Lower lobe of right lung (tissue), 2 donors: ENCODE data around the gene BMPR2. TPM values are rescaled to one million over a fixed set of nuclear protein-coding genes. Genes with fewer than 3 reads are reported as not detected.

Experiments used
- ATAC-seq, 2 donors: fragments of 200-7000 bp; cut with Tn5 transposase; one replicate each; pipeline ENCODE4 v1.9.1; 2020 to 2022; ENCODE audit warnings: mild to moderate bottlenecking in 2 of 2, moderate library complexity in 2 of 2
- DNase-seq: peaks from one replicate; pipeline ENCODE4 v3.0.0-alpha.2; 2020
- H3K27ac ChIP-seq: fragments of 200-600 bp; one replicate; pipeline ENCODE4 v1.8.0; 2022
- H3K27me3 ChIP-seq: fragments of 200-600 bp; one replicate; pipeline ENCODE4 v1.8.0; 2022; ENCODE audit warnings: low read depth
- H3K36me3 ChIP-seq: fragments of 200-600 bp; one replicate; pipeline ENCODE4 v1.8.0; 2022; ENCODE audit warnings: mild to moderate bottlenecking
- H3K4me1 ChIP-seq: fragments of 200-600 bp; one replicate; pipeline ENCODE4 v1.8.0; 2022
- H3K4me3 ChIP-seq: fragments of 200-600 bp; one replicate; pipeline ENCODE4 v1.8.0; 2022; ENCODE audit warnings: mild to moderate bottlenecking
- H3K9me3 ChIP-seq: fragments of 200-600 bp; one replicate; pipeline ENCODE4 v1.8.0; 2022
- CTCF ChIP-seq: fragments of 200-600 bp; IDR thresholded peaks from one replicate; pipeline ENCODE4 v1.8.0; 2022; ENCODE audit warnings: antibody characterized with exemption, mild to moderate bottlenecking
- intact Hi-C: fragments of 100-400 bp; cut with DNase I; formaldehyde crosslinking; loops from one replicate; pipeline ENCODE4 v1.11.0; 2022
- total RNA-seq: library from RNA; stranded (reverse); fragmentation: NEBNext Ultra II Directional; extraction: Animal tissue kit (Norgen Biotek cat#: 25700); gene quantifications from one replicate; pipeline ENCODE4 v1.2.1, GENCODE V29; 2021
- donor health status: DM: no; HTN: yes; CAD: no; lungs with severe emphysema.

The BMPR2 gene
- total RNA-seq, 1 donor from 2014 or later = 137 TPM

- H3K4me3 ChIP-seq = no peak overlapping the region
- no peaks in the 10 kb centered on the region for H3K9me3 ChIP-seq
- TF ChIP-seq CTCF = no peak
- no peaks in the 10 kb centered on the region for H3K36me3 ChIP-seq
- DNase-seq (no peak), ATAC-seq (no peak)
- H3K27me3 ChIP-seq = no peaks in the 10 kb centered on the region
- no peak overlapping the region for H3K27ac ChIP-seq
- peaks cover 18% of the 10 kb centered on the region for H3K4me1 ChIP-seq
- intact Hi-C loops = no loop called here
These were observed 79.0 kb downstream of the BMPR2 start for GRCh38 chr2:202455114-202455513.

GRCh38 chr2:202460119-202460518 lies 84.0 kb downstream of the BMPR2 start:
- no peaks in the 10 kb centered on the region for H3K27me3 ChIP-seq
- H3K9me3 ChIP-seq = no peaks in the 10 kb centered on the region
- intact Hi-C loops = no loop called here
- H3K4me3 ChIP-seq = no peak overlapping the region
- H3K27ac ChIP-seq = no peak overlapping the region
- ATAC-seq (no peak), DNase-seq (no peak)
- no peak for TF ChIP-seq CTCF
- no peaks in the 10 kb centered on the region for H3K4me1 ChIP-seq
- H3K36me3 ChIP-seq = peaks cover 2% of the 10 kb centered on the region

- H3K27me3 ChIP-seq = no peaks in the 10 kb centered on the region
- peaks cover 9% of the 10 kb centered on the region for H3K36me3 ChIP-seq
- intact Hi-C loops = no loop called here
- no peak for TF ChIP-seq CTCF
- no peak overlapping the region for H3K4me3 ChIP-seq
- ATAC-seq (no peak), DNase-seq (no peak)
- H3K9me3 ChIP-seq = no peaks in the 10 kb centered on the region
- no peak overlapping the region for H3K27ac ChIP-seq
- H3K4me1 ChIP-seq = no peaks in the 10 kb centered on the region
These were observed 103.0 kb downstream of the BMPR2 start for GRCh38 chr2:202479090-202479489.

- no peak overlapping the region for H3K27ac ChIP-seq
- no peaks in the 10 kb centered on the region for H3K9me3 ChIP-seq
- no peaks in the 10 kb centered on the region for H3K27me3 ChIP-seq
- intact Hi-C loops = loop anchor here (10.0 kb wide), 1 partner anchor 95 kb away; no protein-coding TSS in a partner anchor
- H3K36me3 ChIP-seq = peaks cover 6% of the 10 kb centered on the region
- TF ChIP-seq CTCF = no peak
- no peak for DNase-seq
- no peak for ATAC-seq
- H3K4me1 ChIP-seq = no peaks in the 10 kb centered on the region
- no peak overlapping the region for H3K4me3 ChIP-seq
These were observed 103.5 kb downstream of the BMPR2 start for GRCh38 chr2:202479610-202480009.

GRCh38 chr2:202486351-202486750 lies 110.2 kb downstream of the BMPR2 start:
- no peaks in the 10 kb centered on the region for H3K4me1 ChIP-seq
- no peaks in the 10 kb centered on the region for H3K27me3 ChIP-seq
- H3K9me3 ChIP-seq = no peaks in the 10 kb centered on the region
- intact Hi-C loops = loop anchor here (10.0 kb wide), 1 partner anchor 102 kb away; no protein-coding TSS in a partner anchor
- TF ChIP-seq CTCF = no peak
- ATAC-seq = no peak
- H3K4me3 ChIP-seq = no peak overlapping the region
- peaks cover 9% of the 10 kb centered on the region for H3K36me3 ChIP-seq
- DNase-seq = no peak
- no peak overlapping the region for H3K27ac ChIP-seq

GRCh38 chr2:202488671-202489070 lies 112.5 kb downstream of the BMPR2 start:
- Histone ChIP-seq H3K4me1 (no peaks in the 10 kb centered on the region), H3K9me3 (no peaks in the 10 kb centered on the region), H3K27ac (no peak overlapping the region), H3K27me3 (no peaks in the 10 kb centered on the region), H3K4me3 (no peak overlapping the region), H3K36me3 (peaks cover 5% of the 10 kb centered on the region)
- intact Hi-C loops = loop anchor here (10.0 kb wide), 1 partner anchor 104 kb away; no protein-coding TSS in a partner anchor
- TF ChIP-seq CTCF = no peak
- ATAC-seq = no peak
- DNase-seq = no peak
